ENCODE results near the gene PRDM16.

Gene PRDM16

DNA sequence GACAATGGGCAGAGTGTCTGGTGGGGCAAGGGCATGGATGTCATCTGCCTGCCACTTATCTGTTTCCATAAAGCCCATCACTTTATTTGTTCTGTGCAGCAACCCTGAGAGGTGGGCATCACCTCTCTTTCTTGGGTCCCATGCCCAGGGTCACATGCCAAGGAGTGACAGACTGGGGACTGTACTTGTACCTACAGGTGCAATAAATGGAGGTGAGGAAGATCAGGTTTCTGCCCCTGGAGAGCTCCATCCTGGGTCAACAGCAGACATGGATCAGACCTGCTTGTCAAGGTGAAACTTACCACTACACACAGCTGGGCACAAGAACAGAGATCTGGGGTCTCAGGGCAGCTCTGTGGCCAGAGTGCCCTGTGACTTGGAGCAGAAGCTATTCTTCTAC lies 18.4 kb upstream of the PRDM16 start:
- H3K4me3 ChIP-seq (ENCODE audit: low read depth, low read length): no peak overlapping the region
- DNase-seq (ENCODE audit: low read depth): no peak
- TF ChIP-seq MYC (IDR thresholded peaks at IDR 0.05; ENCODE audit: low read depth, low read length) (no peak), POLR2A (IDR thresholded peaks at IDR 0.05; ENCODE audit: extremely low read depth, insufficient read length) (no peak)
- TF ChIP-seq, protein P1, sequence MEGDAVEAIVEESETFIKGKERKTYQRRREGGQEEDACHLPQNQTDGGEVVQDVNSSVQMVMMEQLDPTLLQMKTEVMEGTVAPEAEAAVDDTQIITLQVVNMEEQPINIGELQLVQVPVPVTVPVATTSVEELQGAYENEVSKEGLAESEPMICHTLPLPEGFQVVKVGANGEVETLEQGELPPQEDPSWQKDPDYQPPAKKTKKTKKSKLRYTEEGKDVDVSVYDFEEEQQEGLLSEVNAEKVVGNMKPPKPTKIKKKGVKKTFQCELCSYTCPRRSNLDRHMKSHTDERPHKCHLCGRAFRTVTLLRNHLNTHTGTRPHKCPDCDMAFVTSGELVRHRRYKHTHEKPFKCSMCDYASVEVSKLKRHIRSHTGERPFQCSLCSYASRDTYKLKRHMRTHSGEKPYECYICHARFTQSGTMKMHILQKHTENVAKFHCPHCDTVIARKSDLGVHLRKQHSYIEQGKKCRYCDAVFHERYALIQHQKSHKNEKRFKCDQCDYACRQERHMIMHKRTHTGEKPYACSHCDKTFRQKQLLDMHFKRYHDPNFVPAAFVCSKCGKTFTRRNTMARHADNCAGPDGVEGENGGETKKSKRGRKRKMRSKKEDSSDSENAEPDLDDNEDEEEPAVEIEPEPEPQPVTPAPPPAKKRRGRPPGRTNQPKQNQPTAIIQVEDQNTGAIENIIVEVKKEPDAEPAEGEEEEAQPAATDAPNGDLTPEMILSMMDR (IDR thresholded peaks at IDR 0.05; ENCODE audit: low read depth, low read length): no peak
- TF ChIP-seq, protein P2, sequence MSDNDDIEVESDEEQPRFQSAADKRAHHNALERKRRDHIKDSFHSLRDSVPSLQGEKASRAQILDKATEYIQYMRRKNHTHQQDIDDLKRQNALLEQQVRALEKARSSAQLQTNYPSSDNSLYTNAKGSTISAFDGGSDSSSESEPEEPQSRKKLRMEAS (IDR thresholded peaks at IDR 0.05; ENCODE audit: low read depth, low read length): no peak

DNA sequence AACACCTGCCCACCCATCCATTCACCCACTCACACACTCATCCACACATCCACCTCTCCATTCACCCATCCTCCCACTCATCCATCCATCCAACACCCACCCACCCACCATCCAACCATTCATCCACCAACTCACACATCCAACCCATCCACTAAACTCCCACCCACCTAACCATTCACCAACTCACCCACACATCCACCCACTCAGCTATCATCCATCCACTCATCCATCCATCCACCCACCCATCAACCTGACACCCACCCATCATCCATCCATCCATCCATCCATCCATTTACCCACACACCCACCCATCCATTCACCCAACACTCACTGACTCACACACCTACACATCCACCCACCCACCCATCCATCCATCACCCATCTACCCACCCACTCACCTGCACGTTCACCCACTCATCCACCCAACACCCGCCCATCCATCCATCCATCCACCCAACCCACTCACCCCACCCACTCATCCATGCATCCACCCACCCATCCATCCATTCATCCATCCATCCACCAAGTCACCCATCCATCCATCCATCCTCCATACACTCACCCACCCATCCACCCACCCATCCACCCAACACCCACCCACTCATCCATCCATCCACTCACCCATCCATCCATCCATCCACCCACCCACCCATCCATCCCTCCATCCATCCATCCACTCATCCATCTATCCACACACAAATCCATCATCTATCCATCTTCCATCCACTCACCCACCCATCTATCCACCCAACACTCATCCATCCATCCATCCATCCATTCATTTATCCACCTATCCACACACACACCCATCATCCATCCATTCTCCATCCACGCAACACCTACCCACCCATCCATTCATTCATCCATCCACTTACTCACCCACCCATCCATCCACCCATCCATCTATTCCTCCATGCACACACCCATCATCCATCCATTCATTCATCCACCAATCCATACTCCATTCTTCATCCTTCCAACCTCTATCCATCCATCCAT lies 17.4 kb upstream of the PRDM16 start:
- TF ChIP-seq, protein P1 (IDR thresholded peaks at IDR 0.05; ENCODE audit: low read depth, low read length): no peak
- no peak for TF ChIP-seq MYC (IDR thresholded peaks at IDR 0.05; ENCODE audit: low read depth, low read length)
- TF ChIP-seq, protein P2 (IDR thresholded peaks at IDR 0.05; ENCODE audit: low read depth, low read length): no peak
- no peak for TF ChIP-seq POLR2A (IDR thresholded peaks at IDR 0.05; ENCODE audit: extremely low read depth, insufficient read length)
- H3K4me3 ChIP-seq (ENCODE audit: low read depth, low read length): no peak overlapping the region

DNA sequence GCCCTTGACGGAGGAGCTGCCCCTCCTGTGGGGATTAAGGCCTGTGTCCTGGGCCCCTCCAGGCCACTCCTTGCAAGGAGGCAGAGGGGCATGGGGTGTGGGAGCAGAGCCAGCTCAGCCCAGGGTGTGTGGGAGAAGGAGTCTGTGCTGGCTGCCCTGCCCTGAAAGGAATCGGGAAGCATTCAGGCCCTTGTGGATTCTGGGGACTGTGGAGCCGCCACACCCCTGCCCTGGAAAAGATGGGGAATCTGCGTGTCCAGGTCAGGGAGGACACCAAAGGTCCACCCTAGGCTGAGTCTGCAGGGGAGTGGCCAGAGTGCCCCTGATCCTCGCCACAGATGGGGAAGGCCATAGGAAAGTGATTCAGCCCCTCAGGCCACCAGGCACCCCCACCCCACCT lies 16.5 kb upstream of the PRDM16 start:
- TF ChIP-seq MYC (IDR thresholded peaks at IDR 0.05; ENCODE audit: low read depth, low read length) (no peak), POLR2A (IDR thresholded peaks at IDR 0.05; ENCODE audit: extremely low read depth, insufficient read length) (no peak)
- TF ChIP-seq, protein P2 (IDR thresholded peaks at IDR 0.05; ENCODE audit: low read depth, low read length): no peak
- TF ChIP-seq, protein P1 (IDR thresholded peaks at IDR 0.05; ENCODE audit: low read depth, low read length): no peak
- no peak for DNase-seq (ENCODE audit: low read depth)
- H3K4me3 ChIP-seq (ENCODE audit: low read depth, low read length): no peak overlapping the region

More for the DNA sequence above, 17.4 kb upstream of the PRDM16 start:
- no peak for DNase-seq (ENCODE audit: low read depth)

DNA sequence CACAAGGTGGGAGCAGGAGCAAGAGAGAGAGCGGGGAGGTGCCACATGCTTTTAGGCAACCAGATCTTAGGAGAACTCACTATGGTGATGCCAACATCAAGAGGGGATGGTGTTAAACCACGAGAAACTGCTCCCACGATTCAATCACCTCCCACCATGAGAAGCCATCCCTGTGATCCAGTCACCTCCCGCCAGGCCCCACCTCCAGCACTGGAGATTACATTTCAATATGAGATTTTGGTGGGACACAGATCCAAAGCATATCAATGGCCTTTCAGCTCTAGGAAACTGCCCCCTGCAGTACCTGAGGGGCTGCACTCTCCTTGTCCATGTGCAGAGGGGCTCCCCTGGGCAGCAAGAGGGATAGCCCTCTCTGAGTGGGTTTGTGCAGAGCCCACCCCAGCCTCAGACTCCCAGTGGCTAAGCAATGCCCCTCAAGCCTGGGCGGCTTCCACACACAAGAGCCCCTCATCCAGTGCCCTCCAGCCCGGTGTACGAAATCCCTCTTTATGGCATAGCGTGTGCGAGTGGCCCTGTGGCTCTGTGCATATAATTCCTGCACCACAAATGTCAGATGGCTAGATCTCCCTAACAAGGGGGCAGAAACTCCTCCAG lies 15.5 kb upstream of the PRDM16 start:
- no peak overlapping the region for H3K4me3 ChIP-seq (ENCODE audit: low read depth, low read length)
- TF ChIP-seq, protein P2 (IDR thresholded peaks at IDR 0.05; ENCODE audit: low read depth, low read length): no peak
- TF ChIP-seq POLR2A (IDR thresholded peaks at IDR 0.05; ENCODE audit: extremely low read depth, insufficient read length) (no peak), MYC (IDR thresholded peaks at IDR 0.05; ENCODE audit: low read depth, low read length) (no peak)
- TF ChIP-seq, protein P1 (IDR thresholded peaks at IDR 0.05; ENCODE audit: low read depth, low read length): no peak
- no peak for DNase-seq (ENCODE audit: low read depth)

DNA sequence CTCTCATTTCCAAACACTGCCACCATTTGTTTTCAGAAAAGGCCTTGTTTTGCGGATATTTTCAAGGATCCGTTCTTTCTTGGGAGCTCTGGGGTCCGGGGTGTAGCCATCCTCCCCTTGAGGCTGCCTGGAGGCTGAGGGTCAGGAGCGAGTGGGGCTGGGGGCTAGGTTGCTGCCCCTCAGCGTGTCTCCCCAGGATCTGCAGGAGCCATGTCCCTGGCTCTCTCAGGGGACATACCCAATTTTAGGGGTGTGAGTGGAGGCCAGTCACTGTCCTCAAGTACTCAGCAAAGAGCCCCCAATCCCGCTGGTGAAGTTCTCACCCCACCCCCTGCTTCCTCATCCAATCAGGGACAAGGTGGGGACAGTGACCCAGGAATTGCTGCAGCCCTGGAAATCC lies 15.0 kb upstream of the PRDM16 start:
- no peak for DNase-seq (ENCODE audit: low read depth)
- TF ChIP-seq MYC (IDR thresholded peaks at IDR 0.05; ENCODE audit: low read depth, low read length) (no peak), POLR2A (IDR thresholded peaks at IDR 0.05; ENCODE audit: extremely low read depth, insufficient read length) (no peak)
- TF ChIP-seq, protein P1 (IDR thresholded peaks at IDR 0.05; ENCODE audit: low read depth, low read length): no peak
- TF ChIP-seq, protein P2 (IDR thresholded peaks at IDR 0.05; ENCODE audit: low read depth, low read length): no peak
- H3K4me3 ChIP-seq (ENCODE audit: low read depth, low read length): no peak overlapping the region
